ENCODE measurements around the gene ABI3BP.
"Not testable (repeated sequence)": the region's sequence is repeated elsewhere in the genome, so short reads cannot be mapped to it uniquely, and the experiment has no call there.

DNA sequence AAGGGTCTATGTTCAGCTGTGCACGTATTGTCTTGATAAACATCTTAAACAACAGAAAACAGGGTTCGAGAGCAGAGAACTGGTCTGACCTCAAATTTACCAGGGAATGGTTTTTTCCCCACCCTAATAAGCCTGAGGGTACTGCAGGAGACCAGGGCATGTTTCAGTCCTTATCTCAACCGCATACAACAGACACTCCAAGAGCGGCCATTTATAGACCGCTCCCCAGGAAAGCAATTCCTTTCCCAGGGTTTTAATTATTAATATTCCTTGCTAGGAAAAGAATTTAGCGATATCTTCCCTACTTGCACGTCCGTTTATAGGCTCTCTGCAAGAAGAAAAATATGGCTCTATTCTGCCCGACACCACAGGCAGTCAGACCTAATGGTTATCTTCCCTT lies 19.1 kb upstream of the ABI3BP start:
- TF ChIP-seq, protein P1, sequence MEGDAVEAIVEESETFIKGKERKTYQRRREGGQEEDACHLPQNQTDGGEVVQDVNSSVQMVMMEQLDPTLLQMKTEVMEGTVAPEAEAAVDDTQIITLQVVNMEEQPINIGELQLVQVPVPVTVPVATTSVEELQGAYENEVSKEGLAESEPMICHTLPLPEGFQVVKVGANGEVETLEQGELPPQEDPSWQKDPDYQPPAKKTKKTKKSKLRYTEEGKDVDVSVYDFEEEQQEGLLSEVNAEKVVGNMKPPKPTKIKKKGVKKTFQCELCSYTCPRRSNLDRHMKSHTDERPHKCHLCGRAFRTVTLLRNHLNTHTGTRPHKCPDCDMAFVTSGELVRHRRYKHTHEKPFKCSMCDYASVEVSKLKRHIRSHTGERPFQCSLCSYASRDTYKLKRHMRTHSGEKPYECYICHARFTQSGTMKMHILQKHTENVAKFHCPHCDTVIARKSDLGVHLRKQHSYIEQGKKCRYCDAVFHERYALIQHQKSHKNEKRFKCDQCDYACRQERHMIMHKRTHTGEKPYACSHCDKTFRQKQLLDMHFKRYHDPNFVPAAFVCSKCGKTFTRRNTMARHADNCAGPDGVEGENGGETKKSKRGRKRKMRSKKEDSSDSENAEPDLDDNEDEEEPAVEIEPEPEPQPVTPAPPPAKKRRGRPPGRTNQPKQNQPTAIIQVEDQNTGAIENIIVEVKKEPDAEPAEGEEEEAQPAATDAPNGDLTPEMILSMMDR (IDR thresholded peaks at IDR 0.05; ENCODE audit: low read length), result not testable (repeated sequence)
- not testable (repeated sequence) for TF ChIP-seq EZH2 (IDR thresholded peaks at IDR 0.05; ENCODE audit: borderline replicate concordance, low read length)

Measured in OCI-LY1 (cell line).